HG03280 (cell line): Measurements from ENCODE around the gene RPS10.
"Not testable (repeated sequence)": the region's sequence is repeated elsewhere in the genome, so short reads cannot be mapped to it uniquely, and the experiment has no call there.

Source experiments
- ATAC-seq: cut with Tn5 transposase; IDR thresholded peaks from one replicate; pipeline ENCODE4 v1.9.1; 2021; ENCODE audit warnings: mild to moderate bottlenecking, moderate library complexity; ENCODE audit not compliant: unreplicated experiment

RPS10 gene

GRCh38 chr6:34393191-34393965 lies 32.5 kb downstream of the RPS10 start:
- ATAC-seq = no peak

GRCh38 chr6:34392497-34393190 lies 33.2 kb downstream of the RPS10 start, which contains the start of gene NUDT3:
Gene NUDT3 (minus strand): TSS chr6:34392669. CDS start chr6:34392362, 307 bp downstream.
- ATAC-seq = peak; percentile 89

GRCh38 chr6:34391786-34392496 lies 33.9 kb downstream of the RPS10 start:
- ATAC-seq = peak; percentile 23

DNA sequence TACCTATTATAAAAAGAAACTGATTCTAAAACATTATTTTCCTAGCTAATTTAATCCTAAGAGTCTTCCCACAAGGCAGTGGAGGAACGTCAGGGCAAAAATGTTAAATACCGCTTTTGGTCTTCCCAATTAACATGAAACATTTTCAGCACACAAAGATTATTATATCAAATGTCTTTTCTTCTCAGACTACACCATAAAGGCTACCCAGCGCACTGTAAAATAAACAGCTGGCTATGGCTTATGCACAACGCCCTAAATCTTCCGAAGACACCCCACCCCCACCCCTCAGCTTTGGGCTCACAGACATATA lies 34.4 kb downstream of the RPS10 start:
- ATAC-seq = no peak

DNA sequence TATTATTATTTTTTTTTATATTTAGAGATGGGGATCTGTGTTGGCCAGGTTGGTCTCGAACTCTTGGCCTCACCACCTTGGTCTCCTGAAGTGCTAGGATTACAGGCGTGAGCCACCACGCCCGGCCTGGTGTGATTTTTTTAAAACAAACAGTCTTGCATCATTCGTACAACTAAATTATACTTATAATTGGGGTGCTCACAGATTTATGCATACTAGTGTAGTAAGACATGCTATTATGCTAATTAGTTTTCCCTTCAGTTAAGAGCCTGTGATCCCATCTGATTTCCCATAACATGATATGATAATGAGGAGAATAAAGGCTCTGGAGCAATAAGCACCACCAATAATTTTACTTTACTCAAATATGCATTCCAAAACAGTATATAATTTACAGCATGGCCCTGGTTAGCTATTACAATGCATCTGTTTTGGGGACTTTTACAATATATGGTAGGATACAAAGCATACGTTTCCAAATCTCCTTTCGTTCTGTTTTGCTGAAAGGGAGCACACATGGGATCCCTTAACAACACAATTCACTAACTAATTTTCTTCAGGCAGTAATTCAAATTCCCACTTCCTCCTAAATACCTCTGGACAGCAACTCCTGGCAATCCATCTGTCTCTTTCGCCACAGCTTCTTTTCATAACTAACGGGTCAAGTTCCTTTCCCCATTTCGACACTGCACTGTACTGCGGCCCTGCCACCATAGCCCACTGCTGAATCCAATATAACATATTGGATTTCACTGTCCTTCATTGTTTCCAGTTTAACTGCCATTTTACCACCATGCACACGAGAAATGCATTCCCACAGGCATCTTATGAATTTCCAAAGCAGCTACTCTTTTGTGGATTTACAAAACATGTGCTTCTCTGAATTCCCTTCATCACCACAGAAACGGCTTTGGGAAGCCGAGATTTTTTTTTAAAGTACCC lies 35.1 kb downstream of the RPS10 start:
- no peak for ATAC-seq

DNA sequence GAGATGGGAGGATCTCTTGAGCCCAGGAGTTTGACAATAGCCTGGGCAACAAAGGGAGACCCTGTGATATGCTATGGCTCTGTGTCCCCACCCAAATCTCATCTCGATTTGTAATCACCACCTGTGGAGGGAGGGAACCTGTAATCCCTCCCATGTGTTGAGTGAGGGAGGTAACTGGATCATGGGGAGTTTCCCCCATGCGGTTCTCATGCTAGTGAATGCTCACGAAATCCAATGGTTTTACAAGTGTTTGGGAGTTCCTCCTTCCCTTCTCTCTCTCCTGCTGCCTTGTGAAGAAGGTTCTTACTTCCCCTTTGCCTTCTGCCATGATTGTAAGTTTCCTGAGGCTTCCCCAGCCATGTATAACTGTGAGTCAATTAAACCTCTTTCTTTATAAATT lies 36.8 kb downstream of the RPS10 start:
- ATAC-seq = no peak

DNA sequence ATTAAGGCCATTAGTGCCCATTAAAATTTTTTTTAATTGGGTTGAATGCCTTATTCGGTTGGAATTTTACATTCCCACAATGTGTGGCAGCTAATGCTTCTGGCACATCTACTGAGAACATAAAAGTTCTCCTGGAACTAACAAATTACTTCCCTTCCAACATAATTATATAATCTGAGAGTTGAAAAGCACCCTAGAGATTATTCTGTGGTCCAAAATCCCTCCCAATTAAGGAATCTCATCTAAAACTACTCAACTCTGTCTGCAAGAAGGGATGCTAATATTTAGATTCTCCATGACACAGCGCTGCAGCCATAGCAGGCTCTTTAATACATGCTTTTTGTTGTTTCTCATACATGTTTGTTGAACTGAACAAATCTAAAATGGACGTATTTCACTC lies 37.4 kb downstream of the RPS10 start:
- ATAC-seq = no peak

DNA sequence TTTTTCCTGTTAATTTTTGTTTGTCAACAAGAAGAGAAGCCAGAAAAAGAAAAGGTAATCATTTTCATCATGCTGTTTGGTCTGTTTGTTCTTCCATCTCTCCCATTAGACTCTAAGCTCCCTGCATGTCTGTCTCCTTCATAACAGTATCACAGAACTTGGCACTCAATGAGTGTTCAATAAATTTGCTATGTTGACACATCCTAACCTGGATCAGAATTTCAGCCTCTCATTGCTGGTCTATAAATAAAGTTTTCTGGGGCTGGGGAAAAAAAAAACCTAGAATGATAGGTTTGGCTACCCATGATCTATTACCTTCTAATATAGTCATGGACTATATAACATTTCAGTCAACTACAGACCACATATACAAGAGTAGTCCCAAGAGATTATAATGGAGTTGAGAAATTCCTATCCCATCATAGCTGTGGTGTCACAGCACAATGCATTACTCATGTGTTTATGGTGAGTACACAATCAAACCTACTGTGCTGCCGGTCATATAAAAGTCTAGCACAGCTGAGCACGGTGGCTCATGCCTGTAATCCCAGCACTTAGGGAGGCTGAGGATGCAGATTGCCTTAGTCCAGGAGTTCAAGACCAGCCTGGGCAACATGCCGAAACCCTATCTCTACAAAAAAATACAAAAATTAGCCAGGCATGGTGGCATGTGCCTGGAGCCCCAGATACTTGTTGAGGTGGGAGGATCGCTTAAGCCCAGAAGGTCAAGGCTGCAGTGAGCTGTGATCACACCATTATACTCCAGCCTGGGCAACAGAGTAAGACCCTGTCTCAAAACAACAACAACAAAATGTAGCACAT lies 39.3 kb downstream of the RPS10 start:
- no peak for ATAC-seq

DNA sequence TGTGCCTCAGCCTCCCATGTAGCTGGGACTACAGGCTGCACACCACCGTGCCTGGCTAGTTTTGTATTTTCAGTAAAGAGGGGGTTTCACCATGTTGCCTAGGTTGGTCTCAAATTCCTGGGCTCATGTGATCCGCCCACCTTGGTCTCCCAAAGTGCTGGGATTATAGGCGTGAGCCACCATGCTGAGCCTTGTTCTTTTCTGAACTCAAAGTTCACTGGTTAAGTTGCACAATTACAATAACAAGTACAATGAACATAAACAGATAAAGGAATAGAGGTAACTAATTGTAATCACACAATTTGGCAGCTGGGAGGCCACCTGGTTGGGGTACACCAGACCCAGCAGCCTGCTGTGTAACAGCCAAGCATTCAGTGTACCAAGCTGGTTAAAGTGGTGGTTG lies 40.1 kb downstream of the RPS10 start:
- ATAC-seq = no peak

- no peak for ATAC-seq
These were observed 41.3 kb downstream of the RPS10 start for GRCh38 chr6:34384321-34385153.

- ATAC-seq = no peak
These were observed 42.1 kb downstream of the RPS10 start for GRCh38 chr6:34383656-34384320.

DNA sequence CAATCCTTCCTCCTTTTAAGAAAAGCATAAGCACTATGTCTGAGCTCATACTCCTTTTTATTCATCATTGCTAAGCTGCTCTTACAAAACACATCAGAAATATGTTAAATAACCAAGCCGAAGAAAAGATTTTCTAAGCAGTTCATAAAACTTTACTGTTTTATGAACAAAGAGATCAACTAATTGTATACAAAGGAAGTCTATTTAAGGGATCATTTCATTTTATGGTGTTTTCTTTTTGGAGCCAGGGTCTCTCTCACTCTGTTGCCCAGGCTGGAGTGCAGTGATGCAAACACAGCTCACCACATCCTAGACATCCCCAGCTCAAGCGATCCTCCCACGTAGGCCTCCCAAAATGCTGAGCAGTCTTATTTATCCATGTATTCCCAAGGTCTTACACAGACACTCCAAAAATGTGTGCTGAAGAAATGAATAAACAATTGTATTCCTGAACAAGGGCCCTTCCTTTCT lies 42.7 kb downstream of the RPS10 start:
- no peak for ATAC-seq

DNA sequence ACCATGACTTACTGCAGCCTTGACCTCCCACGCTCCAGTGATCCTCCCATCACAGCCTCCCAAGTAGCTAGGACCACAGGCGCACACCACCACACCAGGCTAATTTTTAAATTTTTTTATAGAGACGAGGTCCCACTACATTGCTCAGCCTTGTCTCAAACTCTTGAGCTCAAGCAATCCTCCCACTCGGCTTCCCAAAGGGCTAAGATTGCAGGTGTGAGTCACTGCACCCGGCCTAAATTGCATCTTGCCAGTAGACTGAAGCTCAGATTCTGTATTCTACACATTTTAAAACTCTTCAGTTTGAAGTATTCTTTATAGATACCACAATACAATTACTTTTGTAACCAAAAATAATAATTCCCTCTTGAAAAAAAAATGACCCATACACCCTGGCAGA lies 44.8 kb downstream of the RPS10 start:
- ATAC-seq = no peak

GRCh38 chr6:34378470-34378869 lies 47.4 kb downstream of the RPS10 start:
- ATAC-seq = no peak

GRCh38 chr6:34377984-34378383 lies 47.9 kb downstream of the RPS10 start:
- no peak for ATAC-seq

GRCh38 chr6:34377571-34377970 lies 48.3 kb downstream of the RPS10 start:
- not testable (repeated sequence) for ATAC-seq

DNA sequence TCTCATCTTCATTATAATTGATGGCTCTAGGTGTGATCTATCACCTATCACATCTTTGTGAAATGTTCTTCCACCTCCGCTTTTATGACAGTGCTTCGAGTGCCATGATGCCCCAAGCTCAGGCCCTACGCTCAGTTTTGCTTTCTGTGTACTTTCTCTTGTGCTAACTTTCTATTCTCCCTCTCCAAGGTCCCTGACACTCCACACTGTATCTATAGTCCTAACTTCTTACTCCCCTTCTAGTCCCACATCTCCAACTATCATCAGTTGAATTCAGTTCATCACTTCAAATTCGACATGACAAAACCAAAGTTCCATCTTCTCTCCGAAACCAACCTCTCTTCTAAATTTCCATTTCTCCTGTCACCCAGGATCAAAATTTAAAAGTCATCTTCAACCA lies 50.0 kb downstream of the RPS10 start:
- no peak for ATAC-seq

DNA sequence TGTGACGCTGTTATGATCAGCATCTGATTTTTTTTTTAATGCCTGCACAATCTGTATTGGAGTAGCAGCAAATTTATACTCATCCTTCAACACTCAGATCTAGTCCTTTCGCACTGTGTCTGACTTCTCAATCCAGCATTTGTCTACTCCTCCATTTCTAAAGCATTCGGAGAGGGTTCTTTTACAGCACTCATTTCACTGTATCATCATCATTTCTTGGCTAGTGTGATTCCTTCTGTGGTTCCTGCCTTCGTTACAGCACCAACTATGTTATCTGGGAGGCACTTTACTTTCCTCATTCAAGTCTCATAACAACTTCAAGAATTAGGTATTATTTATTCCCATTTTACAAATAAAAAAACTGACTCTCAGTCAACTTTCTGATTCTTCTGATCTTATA lies 51.4 kb downstream of the RPS10 start:
- no peak for ATAC-seq
